ENCODE results near the gene IP6K3. TPM values are rescaled to one million over a fixed set of nuclear protein-coding genes. Genes with fewer than 3 reads are reported as not detected.

IP6K3 gene
- total RNA-seq, 1 donor from 2014 or later = 0.16 TPM

GRCh38 chr6:33683576-33684427 is 62.9 kb downstream of the IP6K3 start:
- no peak for DNase-seq (ENCODE audit: low spot score in 2 of 2, unreplicated experiment in 2 of 2)
- H3K4me1 Mint-ChIP-seq = no peaks in the 10 kb centered on the region
- H3K36me3 Mint-ChIP-seq = no peaks in the 10 kb centered on the region
- no peak overlapping the region for H3K4me3 Mint-ChIP-seq
- TF ChIP-seq, protein P1, sequence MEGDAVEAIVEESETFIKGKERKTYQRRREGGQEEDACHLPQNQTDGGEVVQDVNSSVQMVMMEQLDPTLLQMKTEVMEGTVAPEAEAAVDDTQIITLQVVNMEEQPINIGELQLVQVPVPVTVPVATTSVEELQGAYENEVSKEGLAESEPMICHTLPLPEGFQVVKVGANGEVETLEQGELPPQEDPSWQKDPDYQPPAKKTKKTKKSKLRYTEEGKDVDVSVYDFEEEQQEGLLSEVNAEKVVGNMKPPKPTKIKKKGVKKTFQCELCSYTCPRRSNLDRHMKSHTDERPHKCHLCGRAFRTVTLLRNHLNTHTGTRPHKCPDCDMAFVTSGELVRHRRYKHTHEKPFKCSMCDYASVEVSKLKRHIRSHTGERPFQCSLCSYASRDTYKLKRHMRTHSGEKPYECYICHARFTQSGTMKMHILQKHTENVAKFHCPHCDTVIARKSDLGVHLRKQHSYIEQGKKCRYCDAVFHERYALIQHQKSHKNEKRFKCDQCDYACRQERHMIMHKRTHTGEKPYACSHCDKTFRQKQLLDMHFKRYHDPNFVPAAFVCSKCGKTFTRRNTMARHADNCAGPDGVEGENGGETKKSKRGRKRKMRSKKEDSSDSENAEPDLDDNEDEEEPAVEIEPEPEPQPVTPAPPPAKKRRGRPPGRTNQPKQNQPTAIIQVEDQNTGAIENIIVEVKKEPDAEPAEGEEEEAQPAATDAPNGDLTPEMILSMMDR (IDR thresholded peaks at IDR 0.05; ENCODE audit: unreplicated experiment) = no peak
- H3K27ac Mint-ChIP-seq = no peak overlapping the region
- no peaks in the 10 kb centered on the region for H3K27me3 Mint-ChIP-seq (ENCODE audit: low read depth)
- H3K9me3 Mint-ChIP-seq = no peaks in the 10 kb centered on the region

DNA sequence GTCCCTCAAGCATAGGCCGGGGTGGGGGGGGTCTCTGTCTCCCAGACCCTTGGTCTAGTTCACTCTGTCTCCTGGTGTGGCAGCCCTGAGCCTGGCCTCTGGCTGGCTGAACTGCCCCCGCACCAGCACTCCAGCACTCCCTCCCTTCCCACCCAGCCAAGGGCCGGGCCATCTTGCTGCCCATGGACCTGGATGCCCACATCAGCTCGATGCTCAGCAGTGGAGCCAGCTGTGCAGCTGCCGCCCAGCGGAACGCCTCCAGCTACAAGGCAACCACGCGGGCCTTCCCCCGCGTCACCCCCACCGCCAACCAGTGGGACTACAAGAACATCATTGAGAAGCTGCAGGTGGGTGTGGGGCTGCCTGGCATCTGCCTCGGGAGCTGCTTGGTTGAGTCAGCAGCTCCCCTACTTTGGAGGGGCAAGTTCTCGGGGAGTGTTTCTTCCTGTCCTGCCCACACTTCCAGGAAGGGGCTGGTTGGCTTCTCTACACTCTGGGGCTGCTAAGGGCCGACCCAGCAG is 63.6 kb downstream of the IP6K3 start:
- Mint-ChIP-seq H3K4me1 (no peaks in the 10 kb centered on the region), H3K36me3 (no peaks in the 10 kb centered on the region), H3K9me3 (no peaks in the 10 kb centered on the region), H3K27me3 (ENCODE audit: low read depth) (no peaks in the 10 kb centered on the region), H3K4me3 (no peak overlapping the region), H3K27ac (no peak overlapping the region)
- DNase-seq (ENCODE audit: low spot score in 2 of 2, unreplicated experiment in 2 of 2) = no peak
- TF ChIP-seq, protein P1 (IDR thresholded peaks at IDR 0.05; ENCODE audit: unreplicated experiment) = no peak

GRCh38 chr6:33682341-33682740 is 64.4 kb downstream of the IP6K3 start:
- Mint-ChIP-seq H3K36me3 (no peaks in the 10 kb centered on the region), H3K27me3 (ENCODE audit: low read depth) (no peaks in the 10 kb centered on the region), H3K9me3 (no peaks in the 10 kb centered on the region), H3K4me1 (no peaks in the 10 kb centered on the region), H3K4me3 (no peak overlapping the region), H3K27ac (no peak overlapping the region)
- TF ChIP-seq, protein P1 (IDR thresholded peaks at IDR 0.05; ENCODE audit: unreplicated experiment) = no peak
- no peak for DNase-seq (ENCODE audit: low spot score in 2 of 2, unreplicated experiment in 2 of 2)

GRCh38 chr6:33679761-33680160 is 66.9 kb downstream of the IP6K3 start:
- no peaks in the 10 kb centered on the region for H3K27me3 Mint-ChIP-seq (ENCODE audit: low read depth)
- H3K36me3 Mint-ChIP-seq = no peaks in the 10 kb centered on the region
- H3K4me3 Mint-ChIP-seq = no peak overlapping the region
- H3K4me1 Mint-ChIP-seq = no peaks in the 10 kb centered on the region
- H3K27ac Mint-ChIP-seq = no peak overlapping the region
- H3K9me3 Mint-ChIP-seq = no peaks in the 10 kb centered on the region
- no peak for DNase-seq (ENCODE audit: low spot score in 2 of 2, unreplicated experiment in 2 of 2)
- TF ChIP-seq, protein P1 (IDR thresholded peaks at IDR 0.05; ENCODE audit: unreplicated experiment) = no peak

DNA sequence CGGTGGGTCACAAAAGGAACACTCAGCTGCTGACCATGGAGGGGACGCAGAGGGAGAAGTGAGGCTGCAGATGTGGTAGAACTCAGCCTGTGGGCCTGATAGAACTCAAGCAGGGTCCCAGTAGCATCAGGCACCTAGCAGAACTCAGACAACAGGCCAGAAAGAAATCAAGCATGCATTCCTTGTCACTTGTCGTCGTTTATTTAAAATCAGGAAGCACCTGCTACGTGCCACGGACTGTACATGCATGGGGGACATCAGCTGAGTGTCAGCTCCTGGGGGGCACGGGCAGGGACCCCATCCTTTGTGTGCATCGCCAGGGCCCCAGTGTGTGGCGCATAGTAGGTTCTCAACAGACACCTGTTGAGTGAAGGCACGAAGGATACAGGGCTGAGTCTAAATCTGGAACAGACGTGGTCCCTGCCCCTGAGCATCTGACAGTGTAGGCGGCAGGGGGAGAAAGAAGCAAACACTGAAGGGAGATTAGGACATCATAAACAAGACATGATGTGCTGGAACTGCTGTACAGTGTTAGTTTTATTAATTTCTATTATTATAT is 67.7 kb downstream of the IP6K3 start:
- Mint-ChIP-seq H3K4me3 (no peak overlapping the region), H3K27ac (no peak overlapping the region), H3K9me3 (no peaks in the 10 kb centered on the region), H3K27me3 (ENCODE audit: low read depth) (no peaks in the 10 kb centered on the region), H3K4me1 (peaks cover 2% of the 10 kb centered on the region), H3K36me3 (no peaks in the 10 kb centered on the region)
- no peak for DNase-seq (ENCODE audit: low spot score in 2 of 2, unreplicated experiment in 2 of 2)
- TF ChIP-seq, protein P1 (IDR thresholded peaks at IDR 0.05; ENCODE audit: unreplicated experiment) = no peak
